HG03108 (cell line): ENCODE results near the gene M1AP.

Source experiments
- ATAC-seq: cut with Tn5 transposase; IDR thresholded peaks from one replicate; pipeline ENCODE4 v1.9.1; 2021; ENCODE audit warnings: moderate library complexity; ENCODE audit not compliant: unreplicated experiment

M1AP gene

GRCh38 chr2:74648009-74648443, at the start of gene M1AP:
Gene M1AP (minus strand): TSS chr2:74648330. CDS start chr2:74640275, 8,055 bp downstream.
- ATAC-seq, result no peak

GRCh38 chr2:74696829-74697228, 48.7 kb upstream of the M1AP start:
- ATAC-seq, result no peak

- ATAC-seq, result no peak
Observed at GRCh38 chr2:74695663-74696062, 47.5 kb upstream of the M1AP start.

GRCh38 chr2:74694281-74694680, 46.2 kb upstream of the M1AP start:
- no peak for ATAC-seq

- no peak for ATAC-seq
Observed at GRCh38 chr2:74693668-74694067, 45.5 kb upstream of the M1AP start.

GRCh38 chr2:74693213-74693612, 45.1 kb upstream of the M1AP start:
- ATAC-seq, result no peak

GRCh38 chr2:74691929-74692328, 43.8 kb upstream of the M1AP start:
- no peak for ATAC-seq

- no peak for ATAC-seq
Observed at GRCh38 chr2:74690571-74690970, 42.4 kb upstream of the M1AP start.

- ATAC-seq, result no peak
Observed at GRCh38 chr2:74689671-74690070, 41.5 kb upstream of the M1AP start.

- no peak for ATAC-seq
Observed at GRCh38 chr2:74688881-74689280, 40.8 kb upstream of the M1AP start.

- no peak for ATAC-seq
Observed at GRCh38 chr2:74685408-74685807, 37.3 kb upstream of the M1AP start.

- ATAC-seq, result no peak
Observed at GRCh38 chr2:74682501-74682900, 34.4 kb upstream of the M1AP start.

- no peak for ATAC-seq
Observed at GRCh38 chr2:74679615-74680014, 31.5 kb upstream of the M1AP start.

- ATAC-seq, result no peak
Observed at GRCh38 chr2:74676331-74676730, 28.2 kb upstream of the M1AP start.

- ATAC-seq, result no peak
Observed at GRCh38 chr2:74675090-74675489, 27.0 kb upstream of the M1AP start.

- ATAC-seq, result no peak
Observed at GRCh38 chr2:74673826-74674528, 25.8 kb upstream of the M1AP start.

- ATAC-seq, result no peak
Observed at GRCh38 chr2:74671479-74671878, 23.3 kb upstream of the M1AP start.

- ATAC-seq, result no peak
Observed at GRCh38 chr2:74670263-74670662, 22.1 kb upstream of the M1AP start.

- no peak for ATAC-seq
Observed at GRCh38 chr2:74668087-74668486, 20.0 kb upstream of the M1AP start.

- no peak for ATAC-seq
Observed at GRCh38 chr2:74659462-74659861, 11.3 kb upstream of the M1AP start.

GRCh38 chr2:74658516-74658915, 10.4 kb upstream of the M1AP start:
- no peak for ATAC-seq

GRCh38 chr2:74655579-74655978, 7.4 kb upstream of the M1AP start:
- ATAC-seq, result no peak
